ENCODE measurements around the gene TNFSF11.

GRCh38 chr13:42602906-42603305 lies 29.0 kb downstream of the TNFSF11 start:
- TF ChIP-seq CTCF (conservative IDR thresholded peaks at IDR 0.05; ENCODE audit: low read length): no peak
- TF ChIP-seq EZH2phosphoT487 (IDR thresholded peaks at IDR 0.05; ENCODE audit: borderline replicate concordance): no peak

Measured in Loucy (cell line).